ENCODE data around the gene TRAPPC3L. TPM values are rescaled to one million over a fixed set of nuclear protein-coding genes. Genes with fewer than 3 reads are reported as not detected.
A peak's percentile ranks its signal among the peaks of the same experiment; 100 is the strongest.

Gene TRAPPC3L
- polyA plus RNA-seq, 2 of the 4 experiments (the other 2 are of a cell fraction): not detected

- TF ChIP-seq, protein P1, sequence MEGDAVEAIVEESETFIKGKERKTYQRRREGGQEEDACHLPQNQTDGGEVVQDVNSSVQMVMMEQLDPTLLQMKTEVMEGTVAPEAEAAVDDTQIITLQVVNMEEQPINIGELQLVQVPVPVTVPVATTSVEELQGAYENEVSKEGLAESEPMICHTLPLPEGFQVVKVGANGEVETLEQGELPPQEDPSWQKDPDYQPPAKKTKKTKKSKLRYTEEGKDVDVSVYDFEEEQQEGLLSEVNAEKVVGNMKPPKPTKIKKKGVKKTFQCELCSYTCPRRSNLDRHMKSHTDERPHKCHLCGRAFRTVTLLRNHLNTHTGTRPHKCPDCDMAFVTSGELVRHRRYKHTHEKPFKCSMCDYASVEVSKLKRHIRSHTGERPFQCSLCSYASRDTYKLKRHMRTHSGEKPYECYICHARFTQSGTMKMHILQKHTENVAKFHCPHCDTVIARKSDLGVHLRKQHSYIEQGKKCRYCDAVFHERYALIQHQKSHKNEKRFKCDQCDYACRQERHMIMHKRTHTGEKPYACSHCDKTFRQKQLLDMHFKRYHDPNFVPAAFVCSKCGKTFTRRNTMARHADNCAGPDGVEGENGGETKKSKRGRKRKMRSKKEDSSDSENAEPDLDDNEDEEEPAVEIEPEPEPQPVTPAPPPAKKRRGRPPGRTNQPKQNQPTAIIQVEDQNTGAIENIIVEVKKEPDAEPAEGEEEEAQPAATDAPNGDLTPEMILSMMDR (IDR thresholded peaks at IDR 0.05): no peak
Observed at GRCh38 chr6:116507324-116507723, 38.2 kb downstream of the TRAPPC3L start (continued).

- ATAC-seq: peak in 1 of 2 experiments; percentile 30; a peak in 2 of 6 replicates
- H3K4me2 ChIP-seq: peak overlapping the region; percentile 19; the same call in 2 of the 3 replicates
- CTCF ChIA-PET: interaction anchor here (1.0 kb wide), 1 partner anchor 18 kb away, joined by 3 read pairs; no protein-coding TSS in a partner anchor
Observed at GRCh38 chr6:116500969-116501433, 44.5 kb downstream of the TRAPPC3L start.

More at GRCh38 chr6:116500969-116501433, 44.5 kb downstream of the TRAPPC3L start:
- FAIRE-seq (no peak), DNase-seq (ENCODE audit: low read depth in 1 of 2, low spot score in 1 of 2) (peak in 1 of 2 experiments; percentile 14)
- H3K4me3 ChIP-seq: no peak overlapping the region
- no peak overlapping the region for H3K27ac ChIP-seq
- TF ChIP-seq CHD4 (IDR thresholded peaks at IDR 0.05; ENCODE audit: borderline replicate concordance) (no peak), PBX3 (IDR thresholded peaks at IDR 0.05) (no peak), EP300 (IDR thresholded peaks at IDR 0.05) (no peak), HEYL (CRISPR knock-in tag; IDR thresholded peaks at IDR 0.05) (no peak), KDM1A (IDR thresholded peaks at IDR 0.05; ENCODE audit: low read depth) (no peak), USF2 (IDR thresholded peaks at IDR 0.05) (no peak), BHLHE40 (IDR thresholded peaks at IDR 0.05; ENCODE audit: low read depth, low read length) (no peak), ZSCAN20 (CRISPR knock-in tag; IDR thresholded peaks at IDR 0.05) (no peak), NPAS2 (CRISPR knock-in tag; IDR thresholded peaks at IDR 0.05; ENCODE audit: borderline replicate concordance) (no peak), CBX8 (IDR thresholded peaks at IDR 0.05) (no peak), CHD2 (IDR thresholded peaks at IDR 0.05; ENCODE audit: low read length, partially characterized antibody) (no peak), ESRRA (IDR thresholded peaks at IDR 0.05; ENCODE audit: borderline replicate concordance, low read length) (no peak), ZFP36 (IDR thresholded peaks at IDR 0.05; ENCODE audit: borderline replicate concordance, partially characterized antibody) (no peak), ZC3H11A (IDR thresholded peaks at IDR 0.05) (no peak), TP53 (CRISPR knock-in tag; IDR thresholded peaks at IDR 0.05) (no peak), HDAC2 (IDR thresholded peaks at IDR 0.05) (no peak), HMGXB4 (CRISPR knock-in tag; IDR thresholded peaks at IDR 0.05; ENCODE audit: borderline replicate concordance) (no peak), RCOR1 (IDR thresholded peaks at IDR 0.05; ENCODE audit: low read depth, low read length) (no peak), EHMT2 (IDR thresholded peaks at IDR 0.05; ENCODE audit: low read depth) (no peak)
- TF ChIP-seq, protein P2, sequence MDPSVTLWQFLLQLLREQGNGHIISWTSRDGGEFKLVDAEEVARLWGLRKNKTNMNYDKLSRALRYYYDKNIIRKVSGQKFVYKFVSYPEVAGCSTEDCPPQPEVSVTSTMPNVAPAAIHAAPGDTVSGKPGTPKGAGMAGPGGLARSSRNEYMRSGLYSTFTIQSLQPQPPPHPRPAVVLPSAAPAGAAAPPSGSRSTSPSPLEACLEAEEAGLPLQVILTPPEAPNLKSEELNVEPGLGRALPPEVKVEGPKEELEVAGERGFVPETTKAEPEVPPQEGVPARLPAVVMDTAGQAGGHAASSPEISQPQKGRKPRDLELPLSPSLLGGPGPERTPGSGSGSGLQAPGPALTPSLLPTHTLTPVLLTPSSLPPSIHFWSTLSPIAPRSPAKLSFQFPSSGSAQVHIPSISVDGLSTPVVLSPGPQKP (IDR thresholded peaks at IDR 0.05; ENCODE audit: low read depth, low read length): no peak
- H3K9me3 ChIP-seq: no peaks in the 10 kb centered on the region; the same call in 2 of the 3 replicates
- H3K4me1 ChIP-seq: no peaks in the 10 kb centered on the region
- POLR2A ChIA-PET: no interaction called here
- 31% methylated on average over 9 of the region's 9 CpGs for WGBS (ENCODE audit: missing lambda C conversion rate)

Data from A549 (cell line).